Effector CD8-positive, alpha-beta T cell (primary cell): ENCODE data around the gene SH3BP5.

ENCODE experiments used
- DNase-seq: peaks from one replicate; lab custom pipeline; 2025; lab: John Stamatoyannopoulos, UW

SH3BP5 gene

DNA sequence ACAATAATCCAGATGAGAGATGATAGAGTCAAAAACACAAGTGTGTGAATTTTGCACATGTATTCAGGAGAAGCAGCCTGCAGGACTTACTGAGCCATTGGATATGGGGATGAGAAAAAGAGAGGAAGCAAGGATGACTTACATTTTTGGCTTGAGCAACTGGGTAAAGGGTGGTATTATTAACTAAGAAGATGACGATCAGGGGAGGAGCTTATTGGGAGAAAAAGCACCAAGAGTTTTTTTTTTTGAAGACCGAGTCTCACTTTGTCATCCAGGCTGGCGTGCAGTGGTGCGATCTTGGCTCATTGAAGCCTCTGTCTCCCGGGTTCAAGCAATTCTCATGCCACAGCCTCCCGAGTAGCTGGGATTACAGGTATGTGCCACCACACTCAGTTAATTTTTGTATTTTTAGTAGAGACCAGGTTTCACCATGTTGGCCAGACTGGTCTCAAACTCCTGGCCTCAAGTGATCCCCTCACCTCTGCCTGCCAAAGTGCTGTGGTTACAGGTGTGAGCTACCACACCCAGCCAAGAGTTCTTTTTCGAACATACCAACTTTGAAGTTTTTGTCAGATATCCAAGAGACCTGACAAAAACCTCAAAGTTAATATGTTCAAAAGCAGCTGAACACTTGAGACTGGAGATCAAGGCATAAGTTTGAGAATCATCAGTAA lies 14.8 kb upstream of the SH3BP5 start:
- no peak for DNase-seq

DNA sequence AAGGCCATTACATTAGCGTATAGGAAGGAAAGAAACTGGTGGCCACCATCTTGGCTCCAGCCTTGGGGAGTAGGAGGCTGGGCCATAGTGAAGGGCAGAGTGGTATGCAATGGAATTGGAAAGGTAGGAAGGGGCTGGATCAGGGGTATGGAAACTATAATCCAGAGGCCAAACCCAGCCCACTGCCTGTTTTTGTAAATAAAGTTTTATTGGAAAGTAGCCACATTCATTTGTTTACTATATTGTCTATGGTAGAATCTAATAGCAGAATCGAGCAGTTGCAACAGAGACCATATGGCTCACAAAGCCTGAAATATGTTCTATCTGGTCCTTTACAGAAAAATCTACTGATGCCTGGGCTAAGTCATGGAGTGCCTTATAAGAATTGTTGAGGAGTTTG lies 14.1 kb upstream of the SH3BP5 start:
- no peak for DNase-seq

DNA sequence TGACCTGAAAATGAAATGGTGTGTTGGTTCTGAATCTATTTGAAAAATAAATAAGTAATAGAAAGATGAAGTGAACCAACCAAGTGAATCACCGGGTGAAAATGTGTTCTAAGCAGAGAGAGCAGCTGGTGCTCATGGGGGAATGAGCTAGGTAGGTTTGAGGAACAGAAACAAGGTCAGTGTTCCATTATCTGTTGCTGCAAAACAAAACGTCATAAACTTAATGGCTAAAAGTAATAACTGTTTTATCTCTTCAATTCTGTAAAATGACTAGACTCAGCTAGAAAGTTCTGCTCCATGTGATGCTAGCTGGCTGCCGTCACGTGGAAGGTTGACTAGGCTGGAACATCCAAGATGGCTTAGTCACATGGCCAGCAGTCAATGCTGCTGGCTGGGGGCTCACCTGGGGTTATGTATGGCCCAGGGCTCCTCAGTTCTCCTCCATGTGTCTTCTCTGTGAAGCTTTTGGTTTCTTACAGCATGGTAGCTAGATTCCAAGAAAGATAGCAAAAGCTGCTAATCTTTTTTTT lies 13.3 kb upstream of the SH3BP5 start:
- no peak for DNase-seq

GRCh38 chr3:15345066-15345607 lies 12.8 kb upstream of the SH3BP5 start:
- DNase-seq, result no peak

- no peak for DNase-seq
These were observed 10.6 kb upstream of the SH3BP5 start for GRCh38 chr3:15342945-15343344.

DNA sequence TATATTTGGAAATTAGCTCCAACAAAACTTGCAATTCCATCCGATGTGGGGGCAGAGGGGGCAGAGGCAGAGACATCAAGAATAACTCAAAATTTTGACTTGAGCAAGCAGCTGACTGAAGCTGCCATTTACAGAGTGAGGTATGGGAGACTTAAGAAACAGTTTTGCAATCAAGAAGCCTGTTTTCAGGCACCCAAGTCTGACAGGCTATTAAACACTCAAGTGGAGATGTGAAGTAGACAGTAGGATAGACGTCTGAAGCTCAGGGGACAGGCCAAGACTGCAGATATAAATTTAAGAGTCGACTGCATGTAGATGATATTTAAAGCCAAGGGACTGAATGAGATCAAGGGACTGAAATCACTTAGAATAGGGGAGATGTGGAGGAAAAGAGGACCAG lies 9.9 kb upstream of the SH3BP5 start:
- DNase-seq, result no peak

- DNase-seq, result no peak
These were observed 8.8 kb upstream of the SH3BP5 start for GRCh38 chr3:15341030-15341726.

- no peak for DNase-seq
These were observed 7.4 kb upstream of the SH3BP5 start for GRCh38 chr3:15339786-15340215.

- no peak for DNase-seq
These were observed 6.6 kb upstream of the SH3BP5 start for GRCh38 chr3:15339001-15339400.

DNA sequence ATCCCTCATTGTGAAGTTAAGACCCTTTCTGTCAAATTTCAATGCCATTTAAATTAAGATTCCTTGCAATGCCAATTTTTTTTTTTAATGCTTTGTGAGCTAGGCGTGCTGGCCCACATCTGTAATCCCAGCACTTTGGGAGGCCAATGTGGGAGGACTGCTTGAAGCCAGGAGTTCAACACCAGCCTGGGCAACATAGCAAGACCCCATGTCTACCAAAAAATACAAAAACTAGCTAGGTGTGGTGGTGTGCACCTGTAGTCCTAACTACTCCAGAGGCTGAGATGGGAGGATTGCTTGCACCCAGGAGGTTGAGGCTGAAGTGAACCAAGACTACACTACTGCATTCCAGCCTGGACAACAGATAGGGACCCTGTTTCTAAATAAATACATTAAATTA lies 5.6 kb upstream of the SH3BP5 start:
- no peak for DNase-seq

DNA sequence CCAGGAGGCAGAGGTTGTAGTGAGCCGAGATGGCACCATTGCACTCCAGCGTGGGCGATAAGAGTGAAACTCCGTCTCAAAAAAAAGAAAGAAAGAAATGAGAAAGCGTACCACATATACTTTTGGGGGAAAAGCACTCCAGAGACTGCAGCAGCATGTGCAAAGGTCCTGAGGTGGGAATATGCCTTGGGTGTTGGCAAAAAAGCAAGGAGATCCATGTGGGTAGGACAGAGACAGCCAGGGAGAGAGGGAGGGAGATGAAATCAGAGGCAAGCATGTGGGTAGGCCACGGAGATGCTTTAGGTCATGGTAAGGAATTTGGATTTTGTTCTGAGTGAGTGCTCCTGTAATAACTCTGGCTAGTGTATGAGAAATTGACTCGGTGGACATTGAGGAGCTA lies 3.7 kb upstream of the SH3BP5 start:
- no peak for DNase-seq

DNA sequence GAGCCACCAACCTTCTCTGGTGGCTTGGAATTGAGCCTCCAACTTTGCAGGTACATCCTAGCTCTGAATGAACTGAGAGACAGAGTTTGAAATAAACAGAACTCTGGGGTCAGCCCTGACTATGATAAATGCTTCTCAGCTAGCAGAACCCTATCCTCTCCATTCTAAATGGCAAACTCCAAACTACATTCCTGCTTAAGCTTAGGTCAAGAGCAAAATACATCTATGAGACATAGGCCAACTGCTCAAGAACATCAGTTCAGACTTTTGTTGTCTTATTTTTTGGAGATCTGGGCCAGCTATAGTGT lies 1.5 kb upstream of the SH3BP5 start:
- no peak for DNase-seq

- DNase-seq, result no peak
These were observed 941 bp upstream of the SH3BP5 start for GRCh38 chr3:15333099-15333955.

GRCh38 chr3:15331606-15332404 lies 581 bp downstream of the SH3BP5 start:
- no peak for DNase-seq

DNA sequence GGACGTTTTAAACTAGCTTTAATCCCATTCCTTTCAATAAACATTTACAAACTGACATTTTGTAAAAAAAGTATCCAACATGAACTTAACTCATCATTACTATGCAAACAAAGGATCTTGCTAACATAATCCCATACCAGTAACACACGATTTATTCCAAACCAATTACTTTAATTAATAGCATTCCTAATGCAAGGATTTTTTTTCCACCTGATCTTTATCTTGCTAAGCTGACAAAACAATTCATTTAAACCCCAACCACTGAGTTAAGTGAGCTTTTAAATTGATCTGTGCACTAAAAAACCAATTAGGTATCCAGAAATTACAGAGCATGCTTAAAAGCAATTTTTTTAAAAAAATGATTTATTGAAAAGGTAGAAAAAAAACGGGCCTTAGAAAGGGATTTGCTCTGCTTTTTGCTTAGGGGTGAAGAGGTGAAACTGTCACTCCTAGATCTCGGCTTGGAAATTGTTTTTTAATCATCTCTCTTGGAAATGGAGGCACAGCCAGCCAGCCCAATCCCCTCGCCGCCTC lies 1.2 kb downstream of the SH3BP5 start:
- DNase-seq, result no peak

- DNase-seq, result no peak
These were observed 2.3 kb downstream of the SH3BP5 start for GRCh38 chr3:15330031-15330596.

GRCh38 chr3:15329046-15330005 lies 3.1 kb downstream of the SH3BP5 start:
- no peak for DNase-seq

GRCh38 chr3:15327941-15328340 lies 4.4 kb downstream of the SH3BP5 start:
- DNase-seq, result no peak

GRCh38 chr3:15326673-15327072 lies 5.7 kb downstream of the SH3BP5 start:
- DNase-seq, result no peak

DNA sequence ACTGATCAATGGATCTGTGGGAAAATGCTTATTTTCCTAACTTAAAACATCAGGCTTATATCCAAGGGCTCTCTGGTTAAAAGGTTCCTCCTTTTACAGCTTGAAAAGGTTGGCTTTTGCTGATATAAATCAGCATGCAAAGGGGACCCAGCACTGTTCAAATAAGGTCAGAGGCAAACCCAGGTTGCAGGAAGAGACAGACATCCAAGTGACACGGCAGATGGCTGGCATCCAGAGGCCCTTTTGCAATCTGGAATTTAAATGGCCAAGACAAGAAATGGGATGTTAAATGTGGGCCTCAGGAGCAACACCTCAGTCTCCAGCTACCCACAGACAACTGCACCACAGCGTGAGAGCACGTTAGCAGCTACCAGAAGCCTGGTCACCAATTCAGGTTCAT lies 6.3 kb downstream of the SH3BP5 start:
- DNase-seq, result no peak
